GM21381 (cell line): ENCODE data around the gene PANK4.

ENCODE experiments used
- ATAC-seq: cut with Tn5 transposase; IDR thresholded peaks from one replicate; pipeline ENCODE4 v1.9.1; 2021; ENCODE audit warnings: mild to moderate bottlenecking, moderate library complexity; ENCODE audit not compliant: unreplicated experiment

Gene PANK4

GRCh38 chr1:2501041-2501819 lies 25.2 kb downstream of the PANK4 start:
- no peak for ATAC-seq

GRCh38 chr1:2499986-2500596 lies 26.3 kb downstream of the PANK4 start:
- no peak for ATAC-seq

GRCh38 chr1:2499260-2499659 lies 27.1 kb downstream of the PANK4 start:
- ATAC-seq, result no peak

GRCh38 chr1:2498648-2499047 lies 27.7 kb downstream of the PANK4 start:
- ATAC-seq, result no peak

GRCh38 chr1:2497891-2498290 lies 28.5 kb downstream of the PANK4 start:
- ATAC-seq, result no peak

GRCh38 chr1:2496746-2497145 lies 29.6 kb downstream of the PANK4 start:
- no peak for ATAC-seq

GRCh38 chr1:2496087-2496622 lies 30.2 kb downstream of the PANK4 start:
- ATAC-seq, result no peak

GRCh38 chr1:2495546-2495945 lies 30.9 kb downstream of the PANK4 start:
- ATAC-seq, result no peak

- ATAC-seq, result no peak
Observed at GRCh38 chr1:2495026-2495425, 31.4 kb downstream of the PANK4 start.

GRCh38 chr1:2494323-2494693 lies 32.1 kb downstream of the PANK4 start:
- ATAC-seq, result no peak

- no peak for ATAC-seq
Observed at GRCh38 chr1:2493691-2494322, 32.6 kb downstream of the PANK4 start.

- no peak for ATAC-seq
Observed at GRCh38 chr1:2493218-2493617, 33.2 kb downstream of the PANK4 start.

GRCh38 chr1:2492091-2492490 lies 34.3 kb downstream of the PANK4 start:
- no peak for ATAC-seq

GRCh38 chr1:2489615-2490014 lies 36.8 kb downstream of the PANK4 start:
- no peak for ATAC-seq

- no peak for ATAC-seq
Observed at GRCh38 chr1:2488688-2489087, 37.7 kb downstream of the PANK4 start.

- no peak for ATAC-seq
Observed at GRCh38 chr1:2486558-2486957, 39.8 kb downstream of the PANK4 start.

GRCh38 chr1:2486041-2486440 lies 40.4 kb downstream of the PANK4 start:
- ATAC-seq, result no peak

GRCh38 chr1:2483970-2484369 lies 42.4 kb downstream of the PANK4 start:
- ATAC-seq, result no peak

GRCh38 chr1:2483026-2483425 lies 43.4 kb downstream of the PANK4 start:
- ATAC-seq, result no peak

- no peak for ATAC-seq
Observed at GRCh38 chr1:2482588-2482987, 43.8 kb downstream of the PANK4 start.

- no peak for ATAC-seq
Observed at GRCh38 chr1:2481885-2482284, 44.5 kb downstream of the PANK4 start.

- no peak for ATAC-seq
Observed at GRCh38 chr1:2480986-2481364, 45.4 kb downstream of the PANK4 start.
